Activated CD8-positive, alpha-beta T cell treated with anti-CD3 and anti-CD28 coated beads for 36 hours (primary cell): ENCODE measurements around the gene GDF2. TPM values are rescaled to one million over a fixed set of nuclear protein-coding genes. Genes with fewer than 3 reads are reported as not detected.

Source experiments
- ATAC-seq: fragments of 200-7000 bp; cut with Tn5 transposase; one replicate; pipeline ENCODE4 v1.10.0; 2021; ENCODE audit warnings: mild to moderate bottlenecking, moderate library complexity
- CTCF ChIA-PET: fragments of 350-600 bp; sonication (Branson Sonifier 250); formaldehyde crosslinking; loops from one replicate; lab custom pipeline; 2021; ENCODE audit warnings: antibody characterized with exemption; lab: Charles Lee
- POLR2A ChIA-PET: fragments of 350-600 bp; sonication (Branson Sonifier 250); formaldehyde crosslinking; loops from one replicate; lab custom pipeline; 2021; ENCODE audit warnings: antibody characterized with exemption; lab: Charles Lee
- DNase-seq: peaks from one replicate; pipeline ENCODE4 v3.0.0-alpha.2; 2020
- H3K27ac Mint-ChIP-seq: one replicate; pipeline ENCODE4 v1.8.0; 2021; ENCODE audit warnings: mild to moderate bottlenecking, mixed read lengths
- H3K27me3 Mint-ChIP-seq: one replicate; pipeline ENCODE4 v1.8.0; 2021; ENCODE audit warnings: mixed read lengths
- H3K36me3 Mint-ChIP-seq: one replicate; pipeline ENCODE4 v1.8.0; 2021; ENCODE audit warnings: low read depth, mixed read lengths
- H3K4me1 Mint-ChIP-seq: one replicate; pipeline ENCODE4 v1.8.0; 2021; ENCODE audit warnings: low read depth, mixed read lengths
- H3K4me3 Mint-ChIP-seq: one replicate; pipeline ENCODE4 v1.8.0; 2021; ENCODE audit warnings: mild to moderate bottlenecking, moderate library complexity, mixed read lengths
- H3K9me3 Mint-ChIP-seq: one replicate; pipeline ENCODE4 v1.8.0; 2021; ENCODE audit warnings: mixed read lengths
- CTCF ChIP-seq: fragments of 200-600 bp; IDR thresholded peaks from one replicate; pipeline ENCODE4 v1.8.0; 2022; ENCODE audit warnings: antibody characterized with exemption, mild to moderate bottlenecking
- intact Hi-C: fragments of 100-400 bp; cut with micrococcal nuclease; formaldehyde crosslinking; loops from one replicate; pipeline ENCODE4 v1.10.0; 2022
- total RNA-seq, 2 experiments: library from RNA; stranded (reverse); gene quantifications; one replicate each; pipeline ENCODE4 v1.2.3, GENCODE V29; 2021

The GDF2 gene
- total RNA-seq, 2 experiments from 2014 or later, result not detected

- no peak overlapping the region for H3K27ac Mint-ChIP-seq
- intact Hi-C loops, result loop anchor here (1.0 kb wide), 1 partner anchor 316 kb away; no protein-coding TSS in a partner anchor
- ATAC-seq, result peak; percentile 17
These were observed 17.7 kb downstream of the GDF2 start for GRCh38 chr10:47339759-47340607.

GRCh38 chr10:47340608-47341170 is 18.4 kb downstream of the GDF2 start:
- Mint-ChIP-seq H3K27me3 (peaks cover 1% of the 10 kb centered on the region), H3K27ac (no peak overlapping the region), H3K4me1 (no peaks in the 10 kb centered on the region), H3K4me3 (no peak overlapping the region), H3K36me3 (no peaks in the 10 kb centered on the region), H3K9me3 (no peaks in the 10 kb centered on the region)
- peak; percentile 81 for DNase-seq
- ChIA-PET CTCF (interaction anchor here (0.5 to 2.2 kb wide), 27 partner anchors 8 to 348 kb away, joined by 3 to 17 read pairs (median 4); no protein-coding TSS in a partner anchor), POLR2A (no interaction called here)
- peak; percentile 99 for TF ChIP-seq CTCF
- peak; percentile 83 for ATAC-seq
- intact Hi-C loops, result loop anchor here (1.0 kb wide), 1 partner anchor 316 kb away; no protein-coding TSS in a partner anchor

More at GRCh38 chr10:47339759-47340607, 17.7 kb downstream of the GDF2 start:
- ChIA-PET CTCF (interaction anchor here (0.7 to 2.2 kb wide), 18 partner anchors 8 to 347 kb away, joined by 3 to 17 read pairs (median 4); no protein-coding TSS in a partner anchor), POLR2A (no interaction called here)
- Mint-ChIP-seq H3K27me3 (peaks cover 1% of the 10 kb centered on the region), H3K4me1 (no peaks in the 10 kb centered on the region), H3K9me3 (no peaks in the 10 kb centered on the region), H3K4me3 (no peak overlapping the region), H3K36me3 (no peaks in the 10 kb centered on the region)
- TF ChIP-seq CTCF, result no peak
- no peak for DNase-seq

- no peak overlapping the region for H3K4me3 Mint-ChIP-seq
- TF ChIP-seq CTCF, result no peak
- ATAC-seq (no peak), DNase-seq (no peak)
- intact Hi-C loops, result no loop called here
- no peaks in the 10 kb centered on the region for H3K9me3 Mint-ChIP-seq
- POLR2A ChIA-PET, result no interaction called here
- H3K27me3 Mint-ChIP-seq, result peaks cover 1% of the 10 kb centered on the region
- H3K36me3 Mint-ChIP-seq, result no peaks in the 10 kb centered on the region
- CTCF ChIA-PET, result interaction anchor here (1.1 to 2.2 kb wide), 3 partner anchors 33 to 298 kb away, joined by 3 to 5 read pairs (median 4); no protein-coding TSS in a partner anchor
- H3K4me1 Mint-ChIP-seq, result no peaks in the 10 kb centered on the region
- no peak overlapping the region for H3K27ac Mint-ChIP-seq
These were observed 23.0 kb downstream of the GDF2 start for GRCh38 chr10:47344996-47345870.

DNA sequence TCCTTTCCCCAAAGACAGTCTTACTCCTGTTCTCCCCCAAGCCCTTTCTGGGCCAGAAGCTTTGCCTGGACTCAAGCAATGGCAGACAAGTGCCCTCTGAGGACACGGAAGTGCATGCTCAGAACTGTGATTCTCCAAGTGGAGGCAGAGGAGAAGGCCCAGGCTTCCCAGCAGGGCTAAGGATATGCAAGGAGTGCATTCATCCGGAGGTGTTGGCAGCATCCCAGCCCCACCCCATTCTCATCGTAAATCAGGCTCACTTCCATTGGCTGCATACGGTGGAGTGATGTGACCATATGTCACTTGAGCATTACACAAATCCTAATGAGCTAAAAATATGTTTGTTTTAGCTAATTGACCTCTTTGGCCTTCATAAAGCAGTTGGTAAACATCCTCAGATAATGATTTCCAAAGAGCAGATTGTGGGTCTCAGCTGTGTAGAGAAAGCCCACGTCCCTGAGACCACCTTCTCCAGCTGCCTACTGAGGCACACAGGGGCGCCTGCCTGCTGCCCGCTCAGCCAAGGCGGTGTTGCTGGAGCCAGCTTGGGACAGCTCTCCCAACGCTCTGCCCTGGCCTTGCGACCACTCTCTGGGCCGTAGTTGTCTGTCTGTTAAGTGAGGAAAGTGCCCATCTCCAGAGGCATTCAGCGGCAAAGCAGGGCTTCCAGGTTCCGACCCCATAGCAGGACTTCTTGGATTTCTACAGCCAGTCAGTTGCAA is 24.5 kb downstream of the GDF2 start:
- H3K4me3 Mint-ChIP-seq, result no peak overlapping the region
- CTCF ChIA-PET, result interaction anchor here (1.6 to 2.1 kb wide), 2 partner anchors 35 to 322 kb away, joined by 3 to 6 read pairs; no protein-coding TSS in a partner anchor
- H3K27ac Mint-ChIP-seq, result no peak overlapping the region
- intact Hi-C loops, result no loop called here
- H3K9me3 Mint-ChIP-seq, result no peaks in the 10 kb centered on the region
- POLR2A ChIA-PET, result no interaction called here
- no peaks in the 10 kb centered on the region for H3K36me3 Mint-ChIP-seq
- no peak for TF ChIP-seq CTCF
- no peaks in the 10 kb centered on the region for H3K4me1 Mint-ChIP-seq
- no peak for ATAC-seq
- DNase-seq, result no peak
- H3K27me3 Mint-ChIP-seq, result peaks cover 1% of the 10 kb centered on the region
